Hematopoietic multipotent progenitor cell treated with erythropoietin and hydrocortisone succinate and interleukin-3 and kit ligand, for 15 days (in vitro differentiated cells): ENCODE results near the gene CAMTA1.
"Not testable (repeated sequence)": the region's sequence is repeated elsewhere in the genome, so short reads cannot be mapped to it uniquely, and the experiment has no call there.

Experiments used
- DNase-seq: peaks from one replicate; pipeline ENCODE4 v3.0.0-alpha.2; 2015; ENCODE audit warnings: low spot score

Gene CAMTA1

GRCh38 chr1:7590426-7590790 is 805.2 kb downstream of the CAMTA1 start:
- no peak for DNase-seq

- no peak for DNase-seq
Measured at GRCh38 chr1:7591565-7591964, 806.3 kb downstream of the CAMTA1 start.

- DNase-seq = no peak
Measured at GRCh38 chr1:7592120-7592798, 807.0 kb downstream of the CAMTA1 start.

GRCh38 chr1:7594002-7594713 is 808.9 kb downstream of the CAMTA1 start:
- DNase-seq = no peak

GRCh38 chr1:7594714-7595295 is 809.6 kb downstream of the CAMTA1 start:
- no peak for DNase-seq

GRCh38 chr1:7595336-7595735 is 810.1 kb downstream of the CAMTA1 start:
- DNase-seq = no peak

GRCh38 chr1:7596126-7596965 is 811.1 kb downstream of the CAMTA1 start:
- DNase-seq = no peak

- DNase-seq = not testable (repeated sequence)
Measured at GRCh38 chr1:7598058-7598457, 812.8 kb downstream of the CAMTA1 start.

- not testable (repeated sequence) for DNase-seq
Measured at GRCh38 chr1:7604906-7605305, 819.7 kb downstream of the CAMTA1 start.

GRCh38 chr1:7606096-7606495 is 820.8 kb downstream of the CAMTA1 start:
- DNase-seq = no peak

GRCh38 chr1:7607097-7607496 is 821.8 kb downstream of the CAMTA1 start:
- DNase-seq = no peak

- no peak for DNase-seq
Measured at GRCh38 chr1:7608628-7609305, 823.5 kb downstream of the CAMTA1 start.

GRCh38 chr1:7609311-7609994 is 824.2 kb downstream of the CAMTA1 start:
- DNase-seq = no peak

GRCh38 chr1:7610106-7610731 is 825.0 kb downstream of the CAMTA1 start:
- DNase-seq = no peak

- no peak for DNase-seq
Measured at GRCh38 chr1:7610936-7611335, 825.7 kb downstream of the CAMTA1 start.

GRCh38 chr1:7611421-7612010 is 826.3 kb downstream of the CAMTA1 start:
- no peak for DNase-seq

- no peak for DNase-seq
Measured at GRCh38 chr1:7613106-7613850, 828.0 kb downstream of the CAMTA1 start.

- no peak for DNase-seq
Measured at GRCh38 chr1:7613851-7614205, 828.6 kb downstream of the CAMTA1 start.

- no peak for DNase-seq
Measured at GRCh38 chr1:7614576-7615074, 829.4 kb downstream of the CAMTA1 start.

- DNase-seq = no peak
Measured at GRCh38 chr1:7615138-7615537, 829.9 kb downstream of the CAMTA1 start.
